Measurements from ENCODE around the gene ALG1L2. TPM values are rescaled to one million over a fixed set of nuclear protein-coding genes. Genes with fewer than 3 reads are reported as not detected.
"Not testable (repeated sequence)": the region's sequence is repeated elsewhere in the genome, so short reads cannot be mapped to it uniquely, and the experiment has no call there.

The ALG1L2 gene
- total RNA-seq, 1 experiment from 2014 or later, result not detected

GRCh38 chr3:130117933-130118332, 36.3 kb downstream of the ALG1L2 start:
- no peak for DNase-seq (ENCODE audit: low spot score)
- Histone ChIP-seq H3K4me3 (ENCODE audit: low read depth, low read length, poor library complexity, severe bottlenecking) (no peak overlapping the region), H3K27me3 (replicated peaks; ENCODE audit: insufficient read depth, low read depth, low read length, poor library complexity) (no peaks in the 10 kb centered on the region), H3K4me1 (ENCODE audit: insufficient read depth, low read length, poor library complexity, severe bottlenecking) (no peaks in the 10 kb centered on the region), H3K27ac (ENCODE audit: low read depth, low read length, poor library complexity, severe bottlenecking) (no peak overlapping the region), H3K36me3 (ENCODE audit: insufficient read depth, low read length, poor library complexity, severe bottlenecking) (no peaks in the 10 kb centered on the region), H3K9me3 (ENCODE audit: low read depth, low read length, poor library complexity, severe bottlenecking) (no peaks in the 10 kb centered on the region)
- intact Hi-C loops (cut with micrococcal nuclease; ENCODE audit: unreplicated experiment), result no loop called here
- ChIA-PET POLR2A (ENCODE audit: low non-redundant PET) (no interaction called here), CTCF (no interaction called here)
- TF ChIP-seq EZH2 (IDR thresholded peaks at IDR 0.05; ENCODE audit: borderline replicate concordance, low read depth, low read length, poor library complexity, severe bottlenecking) (no peak), CTCF (conservative IDR thresholded peaks at IDR 0.05; ENCODE audit: low read depth, low read length) (no peak)
- BruUV-seq (replicated peaks), result no TSS peak

GRCh38 chr3:130119824-130120223, 38.2 kb downstream of the ALG1L2 start:
- BruUV-seq (replicated peaks); intact Hi-C loops (cut with micrococcal nuclease; ENCODE audit: unreplicated experiment); H3K27ac ChIP-seq (ENCODE audit: low read depth, low read length, poor library complexity, severe bottlenecking); H3K4me3 ChIP-seq (ENCODE audit: low read depth, low read length, poor library complexity, severe bottlenecking); H3K4me1 ChIP-seq (ENCODE audit: insufficient read depth, low read length, poor library complexity, severe bottlenecking); CTCF ChIA-PET; H3K9me3 ChIP-seq (ENCODE audit: low read depth, low read length, poor library complexity, severe bottlenecking); H3K27me3 ChIP-seq (replicated peaks; ENCODE audit: insufficient read depth, low read depth, low read length, poor library complexity); H3K36me3 ChIP-seq (ENCODE audit: insufficient read depth, low read length, poor library complexity, severe bottlenecking); POLR2A ChIA-PET (ENCODE audit: low non-redundant PET): not testable (repeated sequence)
- peak; percentile 58 for DNase-seq (ENCODE audit: low spot score)

- POLR2A ChIA-PET (ENCODE audit: low non-redundant PET); H3K9me3 ChIP-seq (ENCODE audit: low read depth, low read length, poor library complexity, severe bottlenecking); intact Hi-C loops (cut with micrococcal nuclease; ENCODE audit: unreplicated experiment); H3K27ac ChIP-seq (ENCODE audit: low read depth, low read length, poor library complexity, severe bottlenecking); DNase-seq (ENCODE audit: low spot score); H3K4me3 ChIP-seq (ENCODE audit: low read depth, low read length, poor library complexity, severe bottlenecking); BruUV-seq (replicated peaks); H3K4me1 ChIP-seq (ENCODE audit: insufficient read depth, low read length, poor library complexity, severe bottlenecking); CTCF ChIA-PET; H3K27me3 ChIP-seq (replicated peaks; ENCODE audit: insufficient read depth, low read depth, low read length, poor library complexity); H3K36me3 ChIP-seq (ENCODE audit: insufficient read depth, low read length, poor library complexity, severe bottlenecking): not testable (repeated sequence)
Measured at GRCh38 chr3:130120291-130120690, 38.7 kb downstream of the ALG1L2 start.

- H3K36me3 ChIP-seq (ENCODE audit: insufficient read depth, low read length, poor library complexity, severe bottlenecking); intact Hi-C loops (cut with micrococcal nuclease; ENCODE audit: unreplicated experiment); H3K4me3 ChIP-seq (ENCODE audit: low read depth, low read length, poor library complexity, severe bottlenecking); H3K4me1 ChIP-seq (ENCODE audit: insufficient read depth, low read length, poor library complexity, severe bottlenecking); BruUV-seq (replicated peaks); H3K27ac ChIP-seq (ENCODE audit: low read depth, low read length, poor library complexity, severe bottlenecking); DNase-seq (ENCODE audit: low spot score); H3K27me3 ChIP-seq (replicated peaks; ENCODE audit: insufficient read depth, low read depth, low read length, poor library complexity); H3K9me3 ChIP-seq (ENCODE audit: low read depth, low read length, poor library complexity, severe bottlenecking); CTCF ChIA-PET: not testable (repeated sequence)
- POLR2A ChIA-PET (ENCODE audit: low non-redundant PET), result interaction anchor here (0.7 kb wide), 1 partner anchor 1926 kb away, joined by 4 read pairs; no protein-coding TSS in a partner anchor
Measured at GRCh38 chr3:130122891-130123775, 41.5 kb downstream of the ALG1L2 start.

GRCh38 chr3:130125406-130125805, 43.8 kb downstream of the ALG1L2 start:
- H3K27me3 ChIP-seq (replicated peaks; ENCODE audit: insufficient read depth, low read depth, low read length, poor library complexity); H3K36me3 ChIP-seq (ENCODE audit: insufficient read depth, low read length, poor library complexity, severe bottlenecking); CTCF ChIA-PET; DNase-seq (ENCODE audit: low spot score); H3K9me3 ChIP-seq (ENCODE audit: low read depth, low read length, poor library complexity, severe bottlenecking); H3K4me3 ChIP-seq (ENCODE audit: low read depth, low read length, poor library complexity, severe bottlenecking); H3K27ac ChIP-seq (ENCODE audit: low read depth, low read length, poor library complexity, severe bottlenecking); POLR2A ChIA-PET (ENCODE audit: low non-redundant PET); intact Hi-C loops (cut with micrococcal nuclease; ENCODE audit: unreplicated experiment); BruUV-seq (replicated peaks); H3K4me1 ChIP-seq (ENCODE audit: insufficient read depth, low read length, poor library complexity, severe bottlenecking): not testable (repeated sequence)

GRCh38 chr3:130136337-130136736, 54.7 kb downstream of the ALG1L2 start:
- H3K4me1 ChIP-seq (ENCODE audit: insufficient read depth, low read length, poor library complexity, severe bottlenecking); H3K9me3 ChIP-seq (ENCODE audit: low read depth, low read length, poor library complexity, severe bottlenecking); H3K27ac ChIP-seq (ENCODE audit: low read depth, low read length, poor library complexity, severe bottlenecking); BruUV-seq (replicated peaks); DNase-seq (ENCODE audit: low spot score); POLR2A ChIA-PET (ENCODE audit: low non-redundant PET); H3K36me3 ChIP-seq (ENCODE audit: insufficient read depth, low read length, poor library complexity, severe bottlenecking); intact Hi-C loops (cut with micrococcal nuclease; ENCODE audit: unreplicated experiment); H3K4me3 ChIP-seq (ENCODE audit: low read depth, low read length, poor library complexity, severe bottlenecking); CTCF ChIA-PET; H3K27me3 ChIP-seq (replicated peaks; ENCODE audit: insufficient read depth, low read depth, low read length, poor library complexity): not testable (repeated sequence)

- BruUV-seq (replicated peaks); intact Hi-C loops (cut with micrococcal nuclease; ENCODE audit: unreplicated experiment); H3K36me3 ChIP-seq (ENCODE audit: insufficient read depth, low read length, poor library complexity, severe bottlenecking); H3K27ac ChIP-seq (ENCODE audit: low read depth, low read length, poor library complexity, severe bottlenecking); H3K4me1 ChIP-seq (ENCODE audit: insufficient read depth, low read length, poor library complexity, severe bottlenecking); H3K4me3 ChIP-seq (ENCODE audit: low read depth, low read length, poor library complexity, severe bottlenecking); H3K27me3 ChIP-seq (replicated peaks; ENCODE audit: insufficient read depth, low read depth, low read length, poor library complexity); POLR2A ChIA-PET (ENCODE audit: low non-redundant PET); DNase-seq (ENCODE audit: low spot score); CTCF ChIA-PET; H3K9me3 ChIP-seq (ENCODE audit: low read depth, low read length, poor library complexity, severe bottlenecking): not testable (repeated sequence)
Measured at GRCh38 chr3:130137685-130138084, 56.1 kb downstream of the ALG1L2 start.

Data from A673 (cell line).